DLD1 (cell line): ENCODE data around the gene CCDC195.
"Not testable (repeated sequence)": the region's sequence is repeated elsewhere in the genome, so short reads cannot be mapped to it uniquely, and the experiment has no call there.

ENCODE experiments used
- in situ Hi-C: cut with HindIII; loops from 2 replicates; pipeline ENCODE4 v1.10.0; 2017; ENCODE audit warnings: low sequenced_read_pairs

The CCDC195 gene

GRCh38 chr2:224691563-224691962 is 24.6 kb downstream of the CCDC195 start:
- in situ Hi-C loops = no loop called here

- in situ Hi-C loops = no loop called here
Measured at GRCh38 chr2:224690868-224691267, 25.3 kb downstream of the CCDC195 start.

GRCh38 chr2:224689539-224689938 is 26.6 kb downstream of the CCDC195 start:
- in situ Hi-C loops = loop anchor here (10.0 kb wide), 1 partner anchor 195 kb away; no protein-coding TSS in a partner anchor

- in situ Hi-C loops = loop anchor here (10.0 kb wide), 1 partner anchor 196 kb away; no protein-coding TSS in a partner anchor
Measured at GRCh38 chr2:224688997-224689396, 27.2 kb downstream of the CCDC195 start.

- in situ Hi-C loops = loop anchor here (10.0 kb wide), 1 partner anchor 198 kb away; no protein-coding TSS in a partner anchor
Measured at GRCh38 chr2:224687156-224687555, 29.0 kb downstream of the CCDC195 start.

GRCh38 chr2:224685121-224685520 is 31.0 kb downstream of the CCDC195 start:
- in situ Hi-C loops = loop anchor here (10.0 kb wide), 1 partner anchor 200 kb away; no protein-coding TSS in a partner anchor

- in situ Hi-C loops = loop anchor here (10.0 kb wide), 1 partner anchor 203 kb away; no protein-coding TSS in a partner anchor
Measured at GRCh38 chr2:224682134-224682533, 34.0 kb downstream of the CCDC195 start.

GRCh38 chr2:224671731-224672130 is 44.4 kb downstream of the CCDC195 start:
- in situ Hi-C loops = no loop called here

- in situ Hi-C loops = no loop called here
Measured at GRCh38 chr2:224670203-224670602, 46.0 kb downstream of the CCDC195 start.

GRCh38 chr2:224669449-224669848 is 46.7 kb downstream of the CCDC195 start:
- in situ Hi-C loops = no loop called here

- in situ Hi-C loops = no loop called here
Measured at GRCh38 chr2:224668123-224668909, 47.8 kb downstream of the CCDC195 start.

GRCh38 chr2:224666951-224667553 is 49.1 kb downstream of the CCDC195 start:
- in situ Hi-C loops = no loop called here

- in situ Hi-C loops = not testable (repeated sequence)
Measured at GRCh38 chr2:224663322-224663721, 52.8 kb downstream of the CCDC195 start.

GRCh38 chr2:224661708-224662107 is 54.5 kb downstream of the CCDC195 start:
- in situ Hi-C loops = not testable (repeated sequence)

- in situ Hi-C loops = no loop called here
Measured at GRCh38 chr2:224659714-224660113, 56.5 kb downstream of the CCDC195 start.

GRCh38 chr2:224658780-224659405 is 57.3 kb downstream of the CCDC195 start:
- in situ Hi-C loops = no loop called here

GRCh38 chr2:224657349-224657748 is 58.8 kb downstream of the CCDC195 start:
- in situ Hi-C loops = no loop called here

GRCh38 chr2:224655006-224655537 is 61.1 kb downstream of the CCDC195 start:
- in situ Hi-C loops = no loop called here
